Neutrophil (primary cell): ENCODE results near the gene ZFAND2A.

Experiments
- H3K27ac ChIP-seq: fragments of 200-600 bp; sonication (generic); 2 replicates; pipeline ENCODE4 v1.5.1; 2016; ENCODE audit warnings: mild to moderate bottlenecking, moderate library complexity
- H3K27me3 ChIP-seq: fragments of 200-600 bp; sonication (generic); 2 replicates; pipeline ENCODE4 v1.6.0; 2016; ENCODE audit warnings: mild to moderate bottlenecking
- H3K36me3 ChIP-seq: fragments of 200-600 bp; sonication (generic); 2 replicates; pipeline ENCODE4 v1.5.1; 2017
- H3K4me1 ChIP-seq, 2 experiments: fragments of 200-600 bp in 1 of 2; sonication (generic) in 1 of 2; 1 replicate in 1 of 2; 2 replicates in 1 of 2; pipeline versions ENCODE4 v1.5.1 to v1.6.1; 2013 to 2016; ENCODE audit warnings: low read depth in 1 of 2, low read length in 1 of 2, mild to moderate bottlenecking in 1 of 2, moderate library complexity in 1 of 2; ENCODE audit not compliant: control insufficient read depth in 1 of 2, insufficient read depth in 1 of 2
- H3K4me3 ChIP-seq, 2 experiments: fragments of 200-600 bp in 1 of 2; sonication (generic) in 1 of 2; 1 replicate in 1 of 2; 2 replicates in 1 of 2; pipeline ENCODE4 v1.5.1; 2013 to 2016; ENCODE audit warnings: low read depth in 1 of 2, low read length in 1 of 2, mild to moderate bottlenecking in 1 of 2, moderate library complexity in 1 of 2
- H3K9me3 ChIP-seq: fragments of 200-600 bp; sonication (generic); 2 replicates; pipeline ENCODE4 v1.5.1; 2016
- CTCF ChIP-seq: fragments of 200-600 bp; sonication (generic); IDR thresholded peaks from 2 replicates; pipeline ENCODE4 v1.5.1; 2016; ENCODE audit warnings: antibody characterized with exemption

ZFAND2A gene

GRCh38 chr7:1142051-1142635 lies 17.9 kb downstream of the ZFAND2A start:
- Histone ChIP-seq H3K4me1 (peaks cover 11 to 12% of the 10 kb centered on the region in 2 experiments), H3K36me3 (no peaks in the 10 kb centered on the region), H3K9me3 (no peaks in the 10 kb centered on the region), H3K27me3 (no peaks in the 10 kb centered on the region), H3K27ac (no peak overlapping the region), H3K4me3 (no peak overlapping the region)
- no peak for TF ChIP-seq CTCF

GRCh38 chr7:1141651-1142050 lies 18.3 kb downstream of the ZFAND2A start:
- peaks cover 14 to 16% of the 10 kb centered on the region in 2 experiments for H3K4me1 ChIP-seq
- H3K27ac ChIP-seq, result no peak overlapping the region
- no peaks in the 10 kb centered on the region for H3K36me3 ChIP-seq
- no peak for TF ChIP-seq CTCF
- H3K4me3 ChIP-seq, result no peak overlapping the region
- H3K9me3 ChIP-seq, result no peaks in the 10 kb centered on the region
- H3K27me3 ChIP-seq, result no peaks in the 10 kb centered on the region

GRCh38 chr7:1140476-1141104 lies 19.4 kb downstream of the ZFAND2A start:
- Histone ChIP-seq H3K4me3 (no peak overlapping the region), H3K27ac (no peak overlapping the region), H3K9me3 (no peaks in the 10 kb centered on the region), H3K4me1 (peaks cover 14 to 16% of the 10 kb centered on the region in 2 experiments), H3K27me3 (no peaks in the 10 kb centered on the region), H3K36me3 (no peaks in the 10 kb centered on the region)
- no peak for TF ChIP-seq CTCF

- Histone ChIP-seq H3K27me3 (no peaks in the 10 kb centered on the region), H3K27ac (peak overlapping the region; percentile 66), H3K4me3 (peak overlapping the region; percentile 95 to 98), H3K4me1 (peaks cover 14 to 16% of the 10 kb centered on the region in 2 experiments), H3K36me3 (no peaks in the 10 kb centered on the region), H3K9me3 (no peaks in the 10 kb centered on the region)
- no peak for TF ChIP-seq CTCF
Measured at GRCh38 chr7:1137517-1138167, 22.4 kb downstream of the ZFAND2A start.

- no peak for TF ChIP-seq CTCF
- no peaks in the 10 kb centered on the region for H3K36me3 ChIP-seq
- H3K4me3 ChIP-seq, result peak overlapping the region in 1 of 2 experiments; percentile 98
- H3K9me3 ChIP-seq, result no peaks in the 10 kb centered on the region
- H3K4me1 ChIP-seq, result peaks cover 14 to 16% of the 10 kb centered on the region in 2 experiments
- H3K27ac ChIP-seq, result no peak overlapping the region
- H3K27me3 ChIP-seq, result no peaks in the 10 kb centered on the region
Measured at GRCh38 chr7:1136841-1137516, 23.0 kb downstream of the ZFAND2A start.
